ENCODE data around the gene KISS1. TPM values are rescaled to one million over a fixed set of nuclear protein-coding genes. Genes with fewer than 3 reads are reported as not detected.

The KISS1 gene
- total RNA-seq, 4 donors from 2014 or later = not detected

- intact Hi-C loops (cut with DNase I; ENCODE audit: low total_unique reads) = no loop called here
- in situ Hi-C loops (cut with MboI; ENCODE audit: low pct_ligation_motif_present in 1 of 4, low pct_unique_long_range_greater_than_20kb in 1 of 4, low sequenced_read_pairs in 3 of 4) = no loop called here
- H3K36me3 ChIP-seq = no peaks in the 10 kb centered on the region
- no peaks in the 10 kb centered on the region for H3K9me3 ChIP-seq
- no peak for DNase-seq
- no peaks in the 10 kb centered on the region for H3K27me3 ChIP-seq
- H3K4me3 ChIP-seq = no peak overlapping the region
- TF ChIP-seq POLR2AphosphoS5 (IDR thresholded peaks at IDR 0.05) = no peak
- TF ChIP-seq CTCF (IDR thresholded peaks at IDR 0.05) = no peak
- TF ChIP-seq POLR2A (IDR thresholded peaks at IDR 0.05) = no peak
- no peak for TF ChIP-seq EP300 (IDR thresholded peaks at IDR 0.05; ENCODE audit: low read depth)
- WGBS, 2 donors (ENCODE audit: low coverage in 1 of 2) = 66 to 77% methylated on average over 2 to 4 of the region's 4 CpGs
- H3K27ac ChIP-seq = no peak overlapping the region
- no peaks in the 10 kb centered on the region for H3K4me1 ChIP-seq
These were observed 51.2 kb downstream of the KISS1 start for GRCh38 chr1:204145033-204145504.

GRCh38 chr1:204143276-204144041, 52.8 kb downstream of the KISS1 start:
- in situ Hi-C loops (cut with MboI; ENCODE audit: low pct_ligation_motif_present in 1 of 4, low pct_unique_long_range_greater_than_20kb in 1 of 4, low sequenced_read_pairs in 3 of 4) = no loop called here
- H3K36me3 ChIP-seq = no peaks in the 10 kb centered on the region
- no peak overlapping the region for H3K4me3 ChIP-seq
- no peak for TF ChIP-seq CTCF (IDR thresholded peaks at IDR 0.05)
- no peak for TF ChIP-seq POLR2AphosphoS5 (IDR thresholded peaks at IDR 0.05)
- TF ChIP-seq POLR2A (IDR thresholded peaks at IDR 0.05) = no peak
- TF ChIP-seq EP300 (IDR thresholded peaks at IDR 0.05; ENCODE audit: low read depth) = no peak
- H3K27me3 ChIP-seq = no peaks in the 10 kb centered on the region
- no peak overlapping the region for H3K27ac ChIP-seq
- no peak for DNase-seq
- WGBS, 2 donors (ENCODE audit: low coverage in 1 of 2) = 80% methylated on average over 14 of the region's 14 CpGs; no CpG with 5 or more reads in 1 of the 2 donors
- no peaks in the 10 kb centered on the region for H3K9me3 ChIP-seq
- intact Hi-C loops (cut with DNase I; ENCODE audit: low total_unique reads) = no loop called here
- H3K4me1 ChIP-seq = no peaks in the 10 kb centered on the region

- H3K27ac ChIP-seq = no peak overlapping the region
- WGBS, 2 donors (ENCODE audit: low coverage in 1 of 2) = 72 to 76% methylated on average over 4 to 5 of the region's 5 CpGs
- no peaks in the 10 kb centered on the region for H3K27me3 ChIP-seq
- no peaks in the 10 kb centered on the region for H3K9me3 ChIP-seq
- no peaks in the 10 kb centered on the region for H3K4me1 ChIP-seq
- H3K4me3 ChIP-seq = no peak overlapping the region
- intact Hi-C loops (cut with DNase I; ENCODE audit: low total_unique reads) (no loop called here), in situ Hi-C loops (cut with MboI; ENCODE audit: low pct_ligation_motif_present in 1 of 4, low pct_unique_long_range_greater_than_20kb in 1 of 4, low sequenced_read_pairs in 3 of 4) (no loop called here)
- no peaks in the 10 kb centered on the region for H3K36me3 ChIP-seq
- DNase-seq = no peak
- TF ChIP-seq POLR2A (IDR thresholded peaks at IDR 0.05) (no peak), EP300 (IDR thresholded peaks at IDR 0.05; ENCODE audit: low read depth) (no peak), CTCF (IDR thresholded peaks at IDR 0.05) (no peak), POLR2AphosphoS5 (IDR thresholded peaks at IDR 0.05) (no peak)
These were observed 54.0 kb downstream of the KISS1 start for GRCh38 chr1:204142032-204142974.

GRCh38 chr1:204141131-204141530, 55.2 kb downstream of the KISS1 start:
- in situ Hi-C loops (cut with MboI; ENCODE audit: low pct_ligation_motif_present in 1 of 4, low pct_unique_long_range_greater_than_20kb in 1 of 4, low sequenced_read_pairs in 3 of 4) (no loop called here), intact Hi-C loops (cut with DNase I; ENCODE audit: low total_unique reads) (no loop called here)
- H3K36me3 ChIP-seq = no peaks in the 10 kb centered on the region

More at GRCh38 chr1:204141131-204141530, 55.2 kb downstream of the KISS1 start:
- no peak overlapping the region for H3K27ac ChIP-seq
- no peaks in the 10 kb centered on the region for H3K4me1 ChIP-seq
- H3K27me3 ChIP-seq = no peaks in the 10 kb centered on the region
- TF ChIP-seq CTCF (IDR thresholded peaks at IDR 0.05) (no peak), POLR2AphosphoS5 (IDR thresholded peaks at IDR 0.05) (no peak), POLR2A (IDR thresholded peaks at IDR 0.05) (no peak), EP300 (IDR thresholded peaks at IDR 0.05; ENCODE audit: low read depth) (no peak)
- no peaks in the 10 kb centered on the region for H3K9me3 ChIP-seq
- no peak overlapping the region for H3K4me3 ChIP-seq
- DNase-seq = no peak
- 89% methylated on average over 3 of the region's 3 CpGs; no CpG with 5 or more reads in 1 of the 2 donors for WGBS, 2 donors (ENCODE audit: low coverage in 1 of 2)

Measured in transverse colon (tissue), 4 donors.